ENCODE data around the gene SLC30A1.
"Not testable (repeated sequence)": the region's sequence is repeated elsewhere in the genome, so short reads cannot be mapped to it uniquely, and the experiment has no call there.

SLC30A1 gene

DNA sequence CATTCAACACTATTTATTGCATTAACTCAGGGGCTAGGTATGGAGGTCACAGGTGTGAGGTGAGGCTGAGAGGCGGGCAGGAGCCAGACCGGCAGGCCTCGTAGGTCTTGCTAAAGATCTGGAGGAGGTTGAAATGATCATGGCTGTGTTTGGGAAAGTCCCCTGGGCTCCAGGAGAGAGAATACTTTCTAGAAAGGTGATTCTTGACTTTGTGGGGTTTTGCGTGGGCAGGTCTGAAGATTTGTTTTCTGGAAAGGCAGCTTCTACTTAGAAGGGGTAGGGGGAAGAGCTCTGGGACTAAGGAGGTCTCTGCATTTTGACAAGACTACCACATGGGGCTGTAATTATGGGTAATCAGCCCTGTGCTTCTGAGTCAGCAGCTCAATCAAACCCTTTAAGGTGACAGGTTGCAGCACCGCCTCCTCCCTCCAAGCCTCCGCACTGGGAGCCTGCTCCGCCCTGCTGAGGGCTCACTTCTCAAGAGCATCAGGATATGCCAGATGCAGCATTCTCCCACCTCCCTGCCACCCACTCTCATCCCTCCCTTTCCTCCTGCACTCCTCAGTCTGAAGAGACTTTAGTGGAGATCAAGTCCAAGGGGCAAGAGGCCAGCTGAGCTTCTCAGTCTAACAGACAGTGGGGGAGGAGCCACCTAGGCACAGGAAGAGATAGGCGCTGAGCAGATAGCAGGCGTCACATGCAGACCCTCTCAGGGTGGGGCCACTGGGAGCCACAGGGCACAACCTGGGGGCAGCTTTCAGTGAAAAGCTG lies 30.5 kb downstream of the SLC30A1 start:
- no peak for DNase-seq (ENCODE audit: low read depth, low spot score)

DNA sequence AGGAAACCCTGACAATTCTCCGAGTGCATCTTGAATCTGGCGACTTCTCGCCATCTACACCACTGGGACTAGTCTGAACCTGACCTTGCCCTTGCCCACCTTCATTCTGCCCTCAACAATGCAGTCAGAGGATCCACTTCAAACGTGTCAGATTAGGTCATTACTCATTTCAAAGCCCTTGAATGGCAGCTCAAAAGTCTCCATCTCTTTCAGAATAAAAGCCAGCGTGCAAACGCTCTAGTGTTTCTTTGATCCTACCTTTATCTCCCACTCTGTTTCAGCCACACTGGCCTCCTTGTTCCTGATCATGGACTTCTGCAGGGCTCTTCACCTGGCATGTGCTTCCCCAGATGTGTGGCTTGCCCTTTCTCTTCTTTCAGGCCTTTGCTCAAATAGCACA lies 31.3 kb downstream of the SLC30A1 start:
- DNase-seq (ENCODE audit: low read depth, low spot score): no peak

DNA sequence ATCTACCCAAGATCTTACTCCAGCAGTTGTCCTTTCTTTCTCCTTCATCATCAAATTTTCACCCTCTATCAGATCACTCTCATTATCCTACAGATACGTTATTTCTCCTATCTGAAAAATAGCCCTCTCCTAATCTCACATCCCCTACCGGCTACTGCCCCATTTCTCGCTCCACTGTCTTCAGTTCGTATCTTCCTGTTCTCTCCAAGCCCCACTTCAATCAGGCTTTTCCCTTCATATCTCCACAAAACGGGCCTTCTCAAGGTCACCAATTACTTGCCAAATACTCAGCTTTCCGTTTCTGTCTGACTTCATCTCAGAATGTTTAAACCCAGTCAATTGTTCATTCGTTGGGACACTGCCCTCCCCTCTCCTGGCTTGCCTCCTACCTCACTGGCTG lies 32.4 kb downstream of the SLC30A1 start:
- no peak for DNase-seq (ENCODE audit: low read depth, low spot score)

DNA sequence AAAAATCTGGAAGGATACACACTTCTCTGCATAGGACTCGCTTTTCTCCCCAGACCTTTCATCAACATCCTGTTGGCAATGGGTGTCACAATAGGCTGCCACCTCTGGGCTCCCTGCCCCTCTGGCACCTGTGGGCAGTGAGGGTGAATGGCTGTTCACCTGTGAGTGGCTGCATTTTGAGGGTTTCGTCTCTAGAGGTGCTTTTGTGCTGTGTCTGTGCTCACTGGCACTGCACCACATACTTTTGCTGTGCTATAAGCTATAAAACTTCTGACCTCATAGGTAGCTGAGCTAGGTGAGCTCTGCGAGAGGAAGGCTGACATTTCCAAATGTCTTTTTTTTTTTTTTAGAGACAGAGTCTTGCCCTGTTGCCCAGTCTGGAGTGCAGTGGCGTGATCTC lies 35.9 kb downstream of the SLC30A1 start:
- DNase-seq (ENCODE audit: low read depth, low spot score): no peak

DNA sequence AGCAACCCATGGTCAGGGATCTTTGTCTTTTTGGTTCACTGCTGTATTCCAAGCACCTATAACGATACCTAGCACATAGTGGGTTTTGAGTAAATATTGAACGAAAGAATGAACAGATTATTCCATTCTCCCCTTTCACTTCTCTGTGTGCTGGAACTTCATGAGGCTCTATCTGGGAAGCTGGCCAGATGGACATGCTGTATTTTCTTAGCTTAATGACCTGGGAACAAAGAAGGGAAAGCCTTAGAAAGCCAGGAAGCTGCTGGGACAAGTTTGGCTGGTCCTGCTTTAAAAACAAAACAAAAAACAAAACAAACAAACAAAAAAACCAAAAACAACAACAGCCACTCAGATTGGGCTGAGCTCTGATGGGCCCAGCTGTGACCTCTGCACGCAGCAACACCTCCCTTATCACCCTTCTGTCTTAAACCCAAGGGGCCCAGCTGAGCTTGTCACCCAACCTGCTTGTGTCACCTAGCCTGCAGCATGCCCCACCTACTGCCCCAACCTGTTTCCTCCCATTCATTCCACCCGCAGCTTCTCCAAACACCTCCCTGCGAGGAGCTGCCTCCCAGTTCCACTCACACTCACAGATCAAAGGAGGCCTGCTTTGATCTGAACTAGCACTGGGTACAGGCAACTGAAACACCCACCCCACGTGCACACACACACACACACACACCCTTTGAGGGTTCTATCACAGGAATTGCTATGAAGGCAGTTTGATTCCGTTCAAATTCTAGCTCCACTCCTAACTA lies 37.1 kb downstream of the SLC30A1 start:
- DNase-seq (ENCODE audit: low read depth, low spot score): no peak

DNA sequence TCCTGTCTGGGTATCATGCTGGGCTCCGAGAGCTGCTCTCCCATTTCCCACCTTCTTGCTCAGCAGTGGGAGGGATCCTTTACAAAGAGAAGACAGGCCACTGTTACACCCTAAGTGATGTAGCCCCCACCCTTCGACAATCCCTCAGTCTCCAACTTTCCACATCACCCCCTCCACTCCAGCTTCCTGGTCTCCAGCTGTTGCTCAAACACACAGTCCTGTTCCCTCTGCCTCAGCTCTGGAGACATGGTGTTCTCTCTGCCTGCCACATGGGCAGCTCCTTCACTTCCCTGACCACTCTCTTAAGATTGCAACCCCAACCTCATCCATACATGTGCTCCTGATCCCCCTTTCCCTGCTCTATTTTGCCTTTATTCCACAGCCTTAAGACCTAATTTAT lies 37.7 kb downstream of the SLC30A1 start:
- no peak for DNase-seq (ENCODE audit: low read depth, low spot score)

DNA sequence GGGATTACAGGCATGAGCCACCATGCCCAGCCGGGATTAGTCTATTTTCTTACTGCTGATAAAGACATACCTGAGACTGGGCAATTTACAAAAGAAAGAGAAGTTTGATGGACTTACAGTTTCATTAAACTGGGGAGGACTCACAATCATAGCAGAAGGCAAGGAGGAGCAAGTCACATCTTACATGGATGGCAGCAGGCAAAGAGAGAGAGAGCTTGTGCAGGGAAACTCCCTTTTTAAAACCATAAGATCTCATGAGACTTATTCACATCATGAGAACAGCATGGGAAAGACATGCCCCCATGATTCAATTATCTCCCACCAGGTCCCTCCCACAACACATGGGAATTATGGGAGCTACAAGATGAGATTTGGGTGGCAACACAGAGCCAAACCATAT lies 38.1 kb downstream of the SLC30A1 start:
- not testable (repeated sequence) for DNase-seq (ENCODE audit: low read depth, low spot score)

DNA sequence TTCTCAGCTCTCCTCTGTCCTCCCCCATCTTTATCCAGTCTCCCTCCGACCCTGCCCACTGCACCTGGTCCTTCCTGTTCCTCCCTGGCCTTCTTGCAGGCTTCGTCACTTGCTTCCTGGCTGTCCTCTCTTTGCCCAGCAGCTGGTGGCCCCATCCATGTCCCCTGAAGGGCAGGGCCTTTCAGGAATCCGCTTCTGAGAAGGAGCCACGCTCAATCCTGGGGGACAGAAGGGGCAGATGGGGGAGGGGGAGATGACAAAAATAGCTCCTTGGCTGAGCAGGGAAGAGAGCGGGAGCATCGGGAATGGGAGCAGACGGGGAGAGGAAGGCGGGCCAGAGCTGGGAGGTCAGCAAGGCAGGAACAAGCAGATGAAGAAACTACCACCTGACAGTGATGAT lies 40.7 kb downstream of the SLC30A1 start:
- no peak for DNase-seq (ENCODE audit: low read depth, low spot score)

DNA sequence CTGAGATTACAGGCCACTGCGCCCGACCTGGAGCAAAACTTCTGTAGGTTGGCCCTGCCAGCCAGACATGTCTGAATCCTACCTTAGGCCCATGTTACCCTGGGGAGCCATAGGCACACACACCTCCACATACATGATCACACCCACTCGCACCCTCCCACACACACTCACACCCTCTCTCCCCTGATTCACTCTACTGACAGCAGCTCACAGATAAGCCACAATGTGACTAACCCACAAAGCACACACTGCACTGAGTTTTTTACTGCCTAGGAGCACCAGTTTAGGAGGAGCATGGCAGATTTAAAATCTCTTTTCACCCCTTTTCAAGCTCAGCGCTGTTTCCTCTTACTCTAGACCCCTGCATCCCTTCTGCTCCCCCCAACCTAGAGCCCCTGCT lies 41.7 kb downstream of the SLC30A1 start:
- DNase-seq (ENCODE audit: low read depth, low spot score): no peak

DNA sequence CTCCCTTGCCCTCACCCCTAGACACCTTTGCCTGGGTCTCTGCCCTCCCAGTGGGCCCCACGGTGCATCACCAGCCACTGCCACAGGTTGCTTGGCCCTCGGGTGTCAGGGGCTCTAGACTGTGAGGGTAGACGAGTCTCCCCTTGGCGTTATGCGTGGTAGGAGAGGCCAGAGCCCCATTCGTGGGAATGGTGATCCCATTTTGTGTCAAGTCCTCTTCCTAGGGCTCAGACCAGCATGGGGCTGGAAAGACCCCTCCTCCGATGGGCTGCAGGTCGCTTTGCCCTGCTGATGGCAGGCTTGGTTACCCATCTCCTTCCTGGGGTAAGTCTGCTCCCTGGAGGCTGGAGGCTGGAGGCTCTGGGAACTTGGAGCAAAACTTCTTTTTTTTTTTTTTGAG lies 42.4 kb downstream of the SLC30A1 start:
- no peak for DNase-seq (ENCODE audit: low read depth, low spot score)

DNA sequence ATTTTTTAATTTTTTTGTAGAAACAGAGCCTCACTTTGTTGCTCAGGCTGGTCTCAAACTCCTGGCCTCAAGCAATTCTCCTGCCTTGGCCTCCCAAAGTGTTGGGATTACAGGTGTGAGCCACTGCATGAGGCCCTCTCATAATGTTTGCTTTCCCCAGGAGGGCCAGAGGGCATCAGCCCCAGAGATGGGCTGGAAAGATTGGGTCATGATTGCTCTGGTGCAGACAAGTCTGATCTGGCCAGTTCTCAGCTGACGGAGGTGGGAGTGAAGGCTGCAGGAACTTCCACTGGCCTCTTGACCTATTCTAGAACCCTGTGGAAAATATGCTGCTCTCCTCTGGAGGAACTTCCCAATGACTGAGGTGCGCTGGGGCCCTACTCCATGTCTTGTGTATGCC lies 43.6 kb downstream of the SLC30A1 start:
- DNase-seq (ENCODE audit: low read depth, low spot score): no peak

DNA sequence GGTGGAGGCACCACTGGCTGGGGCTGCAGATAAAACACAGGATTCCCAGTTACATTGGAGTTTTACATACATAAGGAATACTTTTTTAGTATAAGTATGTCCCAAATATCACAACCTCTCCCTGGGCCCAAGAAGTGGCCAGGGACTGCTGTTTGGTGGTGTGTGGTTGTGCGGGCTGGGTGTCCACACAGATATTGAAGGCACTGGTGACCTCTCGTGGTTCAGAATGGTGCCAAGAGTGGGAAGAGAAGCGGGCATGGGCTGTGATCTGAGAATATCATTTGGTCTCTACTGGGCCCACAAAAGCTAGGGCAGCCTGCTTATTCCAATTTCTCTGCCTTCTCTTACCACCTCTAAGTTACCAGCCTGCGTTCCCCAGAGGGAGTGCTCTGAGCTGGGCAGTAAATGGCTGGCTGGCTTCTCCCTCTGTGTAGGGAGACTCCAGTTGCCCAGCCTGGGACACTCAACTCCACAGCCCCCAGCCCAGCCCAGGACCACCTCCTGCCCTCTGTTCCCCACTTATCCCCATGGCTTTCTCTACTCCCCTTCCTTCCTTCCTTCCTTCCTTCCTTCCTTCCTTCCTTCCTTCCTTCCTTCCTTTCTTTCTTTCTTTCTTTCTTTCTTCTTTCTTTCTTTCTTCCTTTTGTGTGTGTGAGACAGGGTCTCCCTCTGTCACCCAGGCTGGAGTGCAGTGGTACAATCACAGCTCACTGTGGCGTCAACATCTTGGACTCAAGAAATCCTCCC lies 44.2 kb downstream of the SLC30A1 start:
- DNase-seq (ENCODE audit: low read depth, low spot score): no peak

DNA sequence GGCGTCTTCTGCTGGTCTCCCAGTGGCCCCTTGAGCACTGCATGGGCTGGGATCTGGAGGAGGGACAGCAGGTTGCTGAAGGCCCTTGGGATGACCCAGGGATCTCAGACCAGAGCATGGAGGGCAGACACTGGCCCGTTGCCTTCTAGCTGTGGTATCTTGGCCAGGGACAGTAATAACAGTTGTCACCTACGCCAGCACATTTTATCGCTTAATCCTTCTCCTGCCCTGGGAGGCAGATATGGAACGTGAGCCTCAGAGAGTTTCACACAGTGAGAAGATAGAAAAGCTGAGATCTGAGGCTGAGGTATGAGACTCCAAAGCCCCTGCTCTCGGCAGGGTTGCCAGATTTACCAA lies 46.9 kb downstream of the SLC30A1 start:
- DNase-seq (ENCODE audit: low read depth, low spot score): no peak

DNA sequence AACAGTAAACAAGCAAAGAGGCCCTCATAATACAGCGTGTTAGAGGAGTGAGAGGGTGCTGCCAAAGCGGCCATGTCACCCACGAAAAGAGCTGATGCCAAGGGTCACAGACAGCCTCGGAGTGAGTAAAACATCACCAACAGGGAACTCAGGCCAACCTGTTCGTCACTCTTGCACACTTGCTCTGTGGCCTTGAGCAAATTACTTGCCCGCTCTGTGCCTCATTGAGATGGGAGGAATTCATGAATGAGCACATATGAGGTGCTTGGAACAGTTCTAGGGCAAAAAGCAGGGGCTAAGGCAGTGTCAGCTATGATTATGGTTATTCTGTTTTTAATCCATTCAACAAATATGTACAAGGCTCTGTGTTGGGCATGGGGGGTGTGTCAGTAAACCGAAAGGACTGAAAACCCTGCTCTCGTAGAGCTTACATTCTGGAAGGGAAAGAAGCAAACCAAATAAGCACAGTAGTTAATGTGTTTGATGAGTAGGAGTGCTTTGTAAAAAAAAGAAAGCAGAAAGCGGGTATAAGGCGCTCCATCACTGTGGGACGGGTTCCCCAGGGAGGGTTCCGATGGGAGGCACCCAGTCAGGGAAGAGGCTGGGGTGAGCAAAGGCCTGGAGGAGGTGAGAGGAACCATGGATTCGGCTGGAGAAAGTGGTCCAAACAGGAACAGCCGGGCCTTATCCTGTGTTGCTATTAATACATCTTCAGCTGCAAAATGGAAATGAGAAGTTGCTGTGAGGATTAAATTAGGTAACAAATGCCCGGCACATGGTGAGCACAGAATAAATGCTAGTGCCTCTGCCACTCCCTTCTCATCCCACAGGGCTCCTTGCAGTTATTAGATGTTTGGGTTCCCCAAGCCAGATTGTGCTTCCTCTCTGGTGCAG lies 47.5 kb downstream of the SLC30A1 start:
- no peak for DNase-seq (ENCODE audit: low read depth, low spot score)

DNA sequence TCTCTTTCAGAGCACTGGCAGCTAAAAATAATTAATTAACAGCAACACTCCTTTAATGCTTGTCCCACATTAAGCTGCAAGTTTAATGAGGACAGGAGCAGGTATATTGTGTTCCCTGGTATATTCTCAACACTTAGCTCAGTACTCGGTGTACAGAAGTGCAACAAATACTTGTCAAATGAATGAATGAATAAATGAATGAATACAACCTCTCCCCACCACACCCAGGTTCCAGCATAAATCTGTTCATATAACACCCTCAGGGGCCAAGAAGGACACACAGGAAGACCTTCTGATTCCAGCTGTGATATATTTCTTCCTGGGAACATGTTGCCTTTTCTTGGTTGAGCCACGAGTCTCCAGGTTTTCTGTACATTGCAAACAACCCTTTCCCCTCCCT lies 48.9 kb downstream of the SLC30A1 start:
- no peak for DNase-seq (ENCODE audit: low read depth, low spot score)

DNA sequence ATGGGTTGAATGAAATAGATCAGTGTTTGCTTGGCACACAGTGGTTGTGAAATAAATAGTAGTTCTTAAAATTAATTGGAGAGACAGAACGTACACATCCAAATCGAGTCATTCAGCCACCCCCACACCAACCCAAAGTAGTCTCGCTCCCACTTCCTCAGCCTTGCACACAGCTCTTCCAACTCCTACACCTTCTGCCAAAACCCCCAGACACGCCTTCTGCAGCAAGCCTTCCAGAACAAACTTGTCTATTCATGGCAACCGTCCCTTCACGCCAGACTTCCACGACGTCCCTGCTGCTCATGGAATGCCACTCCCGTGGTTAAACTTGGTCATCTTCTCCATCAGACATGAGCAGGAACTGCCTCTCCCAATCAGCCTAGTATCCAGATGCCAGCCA lies 49.5 kb downstream of the SLC30A1 start:
- DNase-seq (ENCODE audit: low read depth, low spot score): no peak

DNA sequence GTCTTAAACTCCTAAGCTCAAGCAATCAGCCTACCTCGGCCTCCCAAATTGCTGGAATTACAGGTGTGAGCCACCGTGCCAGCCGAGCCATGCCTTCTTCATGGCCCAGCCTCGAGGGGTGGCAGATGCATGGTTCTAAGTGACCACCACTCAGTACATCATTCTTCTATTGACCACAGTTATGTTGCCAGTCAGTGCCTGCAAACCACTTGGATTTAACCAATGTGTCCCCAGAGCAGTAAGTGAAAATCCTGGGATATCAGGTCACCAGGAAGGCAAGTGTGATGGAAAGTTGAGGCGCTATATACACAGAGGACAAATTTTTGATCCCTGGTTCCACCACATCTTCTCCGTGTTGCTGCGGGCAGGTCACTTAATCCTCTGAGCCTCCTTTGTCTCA lies 50.0 kb downstream of the SLC30A1 start:
- DNase-seq (ENCODE audit: low read depth, low spot score): no peak

DNA sequence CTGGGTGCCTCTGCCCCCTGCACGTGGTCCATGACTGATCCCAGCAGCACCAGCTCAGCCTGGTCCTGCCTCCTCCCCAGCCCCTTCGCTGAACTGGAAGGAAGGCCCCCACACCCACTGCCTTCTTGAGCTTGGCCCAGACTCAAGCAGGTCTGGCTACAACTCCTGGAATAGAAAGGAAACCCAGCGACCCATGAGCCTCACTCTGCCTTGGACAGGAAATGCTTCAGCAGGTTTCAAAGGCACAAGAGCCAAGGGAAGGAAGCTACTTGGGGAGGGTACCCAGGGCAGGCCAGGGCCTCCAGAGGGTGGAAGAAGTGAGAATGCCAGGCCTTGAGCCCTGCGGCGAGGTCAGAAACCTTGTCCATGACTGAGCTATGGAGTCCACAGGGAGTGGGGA lies 51.1 kb downstream of the SLC30A1 start:
- DNase-seq (ENCODE audit: low read depth, low spot score): no peak

DNA sequence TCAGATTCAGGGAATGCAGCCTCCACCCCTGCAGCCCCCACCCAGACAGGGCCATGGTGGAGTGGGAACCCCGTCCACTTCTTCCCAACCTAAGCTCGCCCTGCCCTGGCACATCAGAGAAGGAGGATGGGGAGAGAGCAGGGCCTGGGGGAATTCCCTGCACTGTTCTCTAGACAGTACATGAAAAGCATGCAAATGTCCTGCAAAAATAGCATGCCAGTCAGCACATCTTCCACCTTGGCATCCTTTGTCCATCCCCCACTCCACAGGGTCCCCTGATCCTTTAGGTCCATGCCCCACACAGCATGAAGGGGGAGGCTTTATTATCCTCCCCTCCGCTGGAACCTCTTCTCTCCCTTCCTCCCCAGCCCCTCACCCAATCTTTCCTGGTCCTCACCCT lies 52.0 kb downstream of the SLC30A1 start:
- no peak for DNase-seq (ENCODE audit: low read depth, low spot score)

DNA sequence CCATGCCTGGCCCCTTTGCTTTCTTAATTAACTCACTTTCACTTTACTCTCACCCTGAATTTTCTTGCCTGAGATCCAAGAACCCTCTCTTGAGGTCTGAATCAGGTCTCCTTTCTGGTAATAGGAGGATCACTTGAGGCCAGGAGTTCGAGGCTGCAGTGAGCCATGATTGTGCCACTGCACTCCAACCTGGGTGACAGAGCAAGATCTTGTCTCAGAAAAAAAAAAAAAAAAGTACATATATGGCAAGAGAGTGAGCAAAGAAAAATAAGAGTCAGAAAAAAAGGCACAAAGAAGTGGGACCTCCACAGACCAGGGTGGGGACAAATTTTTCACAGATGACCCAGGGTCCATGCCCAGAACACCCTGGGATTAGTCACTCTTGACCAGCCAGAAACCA lies 52.9 kb downstream of the SLC30A1 start:
- no peak for DNase-seq (ENCODE audit: low read depth, low spot score)

DNA sequence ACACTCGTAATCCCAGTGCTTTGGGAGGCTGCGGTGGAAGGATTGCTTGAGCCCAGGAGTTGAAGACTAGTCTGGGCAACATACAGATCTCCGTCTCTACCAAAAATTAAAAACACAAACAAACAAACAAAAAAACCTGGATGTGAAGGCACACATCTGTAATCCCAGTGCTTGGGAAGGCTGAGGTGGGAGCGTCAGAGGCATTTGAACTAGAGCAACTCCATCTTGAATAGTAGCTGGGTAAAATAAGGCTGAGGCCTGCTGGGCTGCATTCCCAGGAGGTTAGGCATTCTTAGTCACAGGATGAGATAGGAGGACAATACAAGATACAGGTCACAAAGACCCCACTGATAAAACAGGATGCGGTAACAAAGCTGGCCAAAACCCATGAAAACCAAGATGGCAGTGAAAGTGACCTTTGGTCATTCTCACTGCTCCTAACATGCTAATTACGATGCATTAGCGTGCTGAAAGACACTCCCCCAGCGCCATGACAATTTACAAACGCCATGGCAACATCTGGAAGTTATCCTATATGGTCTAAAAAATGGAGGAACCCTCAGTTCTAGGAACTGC lies 53.8 kb downstream of the SLC30A1 start:
- DNase-seq (ENCODE audit: low read depth, low spot score): no peak
